MM.1S (cell line): ENCODE results near the gene GCAT.

Experiments used
- DNase-seq: peaks from one replicate; pipeline ENCODE4 v3.0.0-alpha.2; 2015
- H2AFZ ChIP-seq: fragments of 300-600 bp; sonication (generic); 2 replicates; pipeline ENCODE4 v1.6.0; 2016; ENCODE audit warnings: antibody characterized with exemption, low read length
- H3F3A ChIP-seq: fragments of 300-600 bp; sonication (generic); 2 replicates; pipeline ENCODE4 v1.6.1; 2016; ENCODE audit warnings: mild to moderate bottlenecking, antibody characterized with exemption, low read length, moderate library complexity, mixed read lengths; ENCODE audit not compliant: insufficient read depth
- H3K27ac ChIP-seq: fragments of 300-600 bp; sonication (generic); 2 replicates; pipeline ENCODE4 v1.5.1; 2016; ENCODE audit warnings: mild to moderate bottlenecking, low read length
- H3K27me3 ChIP-seq: fragments of 300-600 bp; sonication (generic); replicated peaks from 2 replicates; pipeline ENCODE4 v1.6.0; 2016; ENCODE audit warnings: low read length; ENCODE audit not compliant: insufficient read depth
- H3K36me3 ChIP-seq: fragments of 300-600 bp; sonication (generic); replicated peaks from 2 replicates; pipeline ENCODE4 v1.6.1; 2016; ENCODE audit warnings: mild to moderate bottlenecking, low read length, mixed read lengths; ENCODE audit not compliant: insufficient read depth
- H3K4me1 ChIP-seq: fragments of 300-600 bp; sonication (generic); 2 replicates; pipeline ENCODE4 v1.6.1; 2016; ENCODE audit warnings: low read length, mixed read lengths
- H3K4me2 ChIP-seq: fragments of 300-600 bp; sonication (generic); 2 replicates; pipeline ENCODE4 v1.6.0; 2016; ENCODE audit warnings: low read depth, low read length
- H3K4me3 ChIP-seq: fragments of 300-600 bp; sonication (generic); 2 replicates; pipeline ENCODE4 v1.5.1; 2016; ENCODE audit warnings: low read length, mixed read lengths
- H3K79me2 ChIP-seq: fragments of 300-600 bp; sonication (generic); 2 replicates; pipeline ENCODE4 v1.6.1; 2016; ENCODE audit warnings: mixed run types, low read length, mixed read lengths
- H3K9ac ChIP-seq: fragments of 300-600 bp; sonication (generic); 2 replicates; pipeline ENCODE4 v1.6.1; 2016; ENCODE audit warnings: low read length, mixed read lengths
- H3K9me2 ChIP-seq: fragments of 300-600 bp; sonication (generic); replicated peaks from 2 replicates; pipeline ENCODE4 v1.6.1; 2016; ENCODE audit warnings: mild to moderate bottlenecking, low read length, mixed read lengths; ENCODE audit not compliant: insufficient read depth
- H3K9me3 ChIP-seq: fragments of 300-600 bp; sonication (generic); replicated peaks from 2 replicates; pipeline ENCODE4 v1.6.1; 2016; ENCODE audit warnings: mild to moderate bottlenecking, low read length, mixed read lengths; ENCODE audit not compliant: insufficient read depth
- H4K20me1 ChIP-seq: fragments of 300-600 bp; sonication (generic); 2 replicates; pipeline ENCODE4 v1.6.1; 2016; ENCODE audit warnings: mild to moderate bottlenecking, low read length, moderate library complexity, mixed read lengths; ENCODE audit not compliant: insufficient read depth
- EZH2 ChIP-seq: fragments of 300-600 bp; sonication (generic); optimal IDR thresholded peaks from 2 replicates; pipeline ENCODE3; 2017; ENCODE audit warnings: low read depth, mild to moderate bottlenecking, antibody characterized with exemption, low read length, mixed read lengths
- EZH2phosphoT487 ChIP-seq: fragments of 300-600 bp; sonication (generic); IDR thresholded peaks from 2 replicates; pipeline ENCODE4 v1.6.1; 2018; ENCODE audit warnings: antibody characterized with exemption, low read length
- TF ChIP-seq, protein P1 (sequence below): fragments of 300-600 bp; sonication (generic); IDR thresholded peaks from 2 replicates; pipeline ENCODE4 v1.5.1; 2016; ENCODE audit warnings: antibody characterized with exemption, low read length, mixed read lengths

Gene GCAT

GRCh38 chr22:37855462-37855861 is 47.7 kb downstream of the GCAT start:
- Histone ChIP-seq H3K9ac (no peak overlapping the region), H3K4me3 (no peak overlapping the region), H3K4me2 (no peak overlapping the region), H3K4me1 (no peaks in the 10 kb centered on the region), H3K9me2 (no peaks in the 10 kb centered on the region), H4K20me1 (0 out of 2 replicates have a peak, but pooled peaks cover 5% of the 10 kb centered on the region), H3K27ac (no peak overlapping the region), H3K9me3 (no peaks in the 10 kb centered on the region), H3F3A (no peaks in the 10 kb centered on the region; the same call in 1 of the 2 replicates), H3K36me3 (peaks cover 16% of the 10 kb centered on the region), H3K79me2 (peaks cover 65% of the 10 kb centered on the region), H2AFZ (no peak overlapping the region), H3K27me3 (no peaks in the 10 kb centered on the region)
- no peak for TF ChIP-seq EZH2phosphoT487
- DNase-seq, result no peak

DNA sequence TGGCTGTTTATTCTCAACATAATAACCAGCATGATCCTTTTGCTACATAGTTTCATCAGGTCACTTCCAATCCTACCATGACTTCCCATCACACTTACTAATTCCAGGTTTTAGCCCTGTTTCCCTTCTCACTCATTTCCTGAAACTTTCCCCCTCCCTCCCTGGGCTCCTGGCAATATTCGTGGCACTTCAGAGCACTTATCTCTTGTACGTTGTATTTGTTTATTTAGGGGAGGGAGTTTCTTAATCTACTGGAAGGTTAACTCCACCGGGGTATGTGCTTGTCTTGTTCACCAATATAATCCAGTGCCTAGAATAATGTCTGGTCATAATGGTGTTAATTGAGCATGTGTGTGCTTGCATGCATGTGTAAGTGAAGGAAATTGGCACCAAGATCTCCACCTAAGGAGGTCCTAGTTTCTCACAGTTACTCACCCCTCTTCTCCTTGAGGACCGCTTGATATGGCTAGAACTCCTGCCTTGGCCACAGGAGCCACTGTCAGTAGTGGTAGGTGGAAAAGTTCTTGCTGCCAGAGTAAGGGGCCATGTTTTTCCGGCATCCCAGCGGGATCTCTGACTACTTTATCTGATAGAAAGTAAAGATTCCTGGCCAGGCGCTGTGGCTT is 53.2 kb downstream of the GCAT start:
- TF ChIP-seq EZH2, result no peak
- TF ChIP-seq, protein P1, sequence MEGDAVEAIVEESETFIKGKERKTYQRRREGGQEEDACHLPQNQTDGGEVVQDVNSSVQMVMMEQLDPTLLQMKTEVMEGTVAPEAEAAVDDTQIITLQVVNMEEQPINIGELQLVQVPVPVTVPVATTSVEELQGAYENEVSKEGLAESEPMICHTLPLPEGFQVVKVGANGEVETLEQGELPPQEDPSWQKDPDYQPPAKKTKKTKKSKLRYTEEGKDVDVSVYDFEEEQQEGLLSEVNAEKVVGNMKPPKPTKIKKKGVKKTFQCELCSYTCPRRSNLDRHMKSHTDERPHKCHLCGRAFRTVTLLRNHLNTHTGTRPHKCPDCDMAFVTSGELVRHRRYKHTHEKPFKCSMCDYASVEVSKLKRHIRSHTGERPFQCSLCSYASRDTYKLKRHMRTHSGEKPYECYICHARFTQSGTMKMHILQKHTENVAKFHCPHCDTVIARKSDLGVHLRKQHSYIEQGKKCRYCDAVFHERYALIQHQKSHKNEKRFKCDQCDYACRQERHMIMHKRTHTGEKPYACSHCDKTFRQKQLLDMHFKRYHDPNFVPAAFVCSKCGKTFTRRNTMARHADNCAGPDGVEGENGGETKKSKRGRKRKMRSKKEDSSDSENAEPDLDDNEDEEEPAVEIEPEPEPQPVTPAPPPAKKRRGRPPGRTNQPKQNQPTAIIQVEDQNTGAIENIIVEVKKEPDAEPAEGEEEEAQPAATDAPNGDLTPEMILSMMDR, result no peak
- no peak for TF ChIP-seq EZH2phosphoT487
- H3K79me2 ChIP-seq, result peaks cover 38% of the 10 kb centered on the region
- no peaks in the 10 kb centered on the region for H3K9me2 ChIP-seq
- H3K27me3 ChIP-seq, result no peaks in the 10 kb centered on the region
- H3K9me3 ChIP-seq, result no peaks in the 10 kb centered on the region
- H3K4me2 ChIP-seq, result no peak overlapping the region
- no peak overlapping the region for H3K9ac ChIP-seq
- H3F3A ChIP-seq, result peaks cover 11% of the 10 kb centered on the region; the same call in 1 of the 2 replicates
- peaks cover 8% of the 10 kb centered on the region for H3K36me3 ChIP-seq
- H3K4me1 ChIP-seq, result no peaks in the 10 kb centered on the region
- no peak overlapping the region for H2AFZ ChIP-seq
- H3K27ac ChIP-seq, result no peak overlapping the region
- no peak overlapping the region for H3K4me3 ChIP-seq
- no peak for DNase-seq
- H4K20me1 ChIP-seq, result no peaks in the 10 kb centered on the region

DNA sequence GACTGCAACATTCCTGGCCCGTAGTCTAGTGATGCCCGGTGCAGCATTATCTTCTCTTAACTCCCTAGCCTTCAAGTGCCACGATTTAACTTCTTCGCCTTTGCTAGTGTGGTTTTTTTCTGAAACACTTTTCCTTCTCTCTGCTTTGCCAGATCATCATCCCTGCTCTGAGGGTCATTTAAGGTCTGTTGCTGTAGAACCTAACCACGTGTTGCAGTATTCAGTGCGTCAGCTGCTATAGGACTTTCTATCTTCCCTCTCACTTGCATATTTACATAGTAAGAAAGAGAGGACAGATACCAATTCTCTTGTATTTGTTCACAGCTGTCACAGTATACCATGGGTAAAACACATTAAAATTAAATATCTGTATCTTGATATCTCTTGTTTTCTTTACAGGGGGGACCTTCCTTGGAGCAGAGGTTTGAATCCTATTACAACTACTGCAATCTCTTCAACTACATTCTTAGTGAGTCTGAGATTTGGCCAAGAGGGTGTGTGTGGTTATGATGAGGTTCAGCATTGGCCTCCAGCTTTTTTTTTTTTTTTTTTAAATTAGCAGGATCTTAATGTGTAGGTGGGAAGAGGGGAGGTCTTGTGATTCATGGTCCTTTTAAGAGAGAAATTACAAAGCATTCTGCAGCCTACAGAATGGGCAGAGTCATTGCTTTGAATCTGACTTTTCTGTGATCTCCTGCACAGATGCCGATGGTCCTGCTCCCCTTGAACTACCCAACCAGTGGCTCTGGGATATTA is 55.0 kb downstream of the GCAT start:
- peaks cover 8% of the 10 kb centered on the region for H3K36me3 ChIP-seq
- no peaks in the 10 kb centered on the region for H3K27me3 ChIP-seq

More for the DNA sequence above, 55.0 kb downstream of the GCAT start:
- Histone ChIP-seq H3K27ac (no peak overlapping the region), H3K9ac (no peak overlapping the region), H3K9me3 (no peaks in the 10 kb centered on the region), H3K9me2 (no peaks in the 10 kb centered on the region), H3F3A (peaks cover 11% of the 10 kb centered on the region; the same call in 1 of the 2 replicates), H3K4me2 (no peak overlapping the region), H3K79me2 (peaks cover 44% of the 10 kb centered on the region), H3K4me1 (no peaks in the 10 kb centered on the region), H4K20me1 (no peaks in the 10 kb centered on the region), H3K4me3 (no peak overlapping the region), H2AFZ (no peak overlapping the region)
- TF ChIP-seq, protein P1, result no peak
- TF ChIP-seq EZH2phosphoT487 (no peak), EZH2 (no peak)
- DNase-seq, result no peak
